H1 (cell line): ENCODE results near the gene MSI2. TPM values are rescaled to one million over a fixed set of nuclear protein-coding genes. Genes with fewer than 3 reads are reported as not detected.

Source experiments
- CTCF ChIA-PET: fragments of 300-600 bp; sonication (Branson Sonifier 250); formaldehyde crosslinking; loops from one replicate; lab custom pipeline; 2021; ENCODE audit not compliant: partially characterized antibody; lab: Charles Lee
- POLR2A ChIA-PET: fragments of 300-600 bp; sonication (Branson Sonifier 250); formaldehyde crosslinking; loops from one replicate; lab custom pipeline; 2021; ENCODE audit warnings: inconsistent platforms; ENCODE audit not compliant: partially characterized antibody; lab: Charles Lee
- DNase-seq, 2 experiments: peaks; one replicate each; pipeline versions ENCODE4 v3.0.0 to v3.0.0-alpha.2; 2010 to 2022; ENCODE audit warnings: low spot score in 2 of 2, low read depth in 1 of 2, mixed read lengths in 1 of 2
- FAIRE-seq: peaks from 2 replicates; lab custom pipeline; 2011; peaks lifted over from hg19 to GRCh38; lab: Jason Lieb, UNC
- H2AFZ ChIP-seq: 2 replicates; pipeline ENCODE4 v1.8.1; 2012; ENCODE audit warnings: low read length, inconsistent platforms
- H2AK5ac ChIP-seq: 2 replicates; pipeline ENCODE4 v1.6.1; 2013; ENCODE audit warnings: low read depth, low read length
- H2BK120ac ChIP-seq: replicated peaks from 2 replicates; pipeline ENCODE3; 2013; ENCODE audit warnings: low read depth, low read length, inconsistent platforms
- H2BK12ac ChIP-seq: 2 replicates; pipeline ENCODE4 v1.6.1; 2013; ENCODE audit warnings: low read depth, low read length
- H2BK15ac ChIP-seq: 2 replicates; pipeline ENCODE4 v1.6.1; 2013; ENCODE audit warnings: low read length
- H2BK20ac ChIP-seq: 2 replicates; pipeline ENCODE4 v1.6.1; 2013; ENCODE audit warnings: low read length
- H2BK5ac ChIP-seq: 2 replicates; pipeline ENCODE4 v1.6.1; 2013; ENCODE audit warnings: low read depth, low read length
- H3K14ac ChIP-seq: 2 replicates; pipeline ENCODE4 v1.6.1; 2013; ENCODE audit warnings: inconsistent platforms; ENCODE audit not compliant: insufficient read length
- H3K18ac ChIP-seq: 2 replicates; pipeline ENCODE4 v1.6.1; 2013; ENCODE audit warnings: low read length; ENCODE audit errors: extremely low read depth
- H3K23ac ChIP-seq: 2 replicates; pipeline ENCODE4 v1.6.1; 2013; ENCODE audit warnings: inconsistent platforms; ENCODE audit not compliant: insufficient read length
- H3K23me2 ChIP-seq: 2 replicates; pipeline ENCODE4 v1.6.1; 2013; ENCODE audit warnings: low read depth, low read length
- H3K27ac ChIP-seq: 2 replicates; pipeline ENCODE4 v1.6.1; 2011; ENCODE audit warnings: low read depth, low read length, inconsistent platforms
- H3K27me3 ChIP-seq, 4 experiments: replicated peaks in 1 of 4; 1 replicate in 1 of 4; 2 replicates in 3 of 4; pipeline versions ENCODE4 v1.6.1 to v1.8.1; 2011 to 2013; ENCODE audit warnings: low read length in 3 of 4, mild to moderate bottlenecking in 3 of 4, inconsistent platforms in 2 of 4, mixed read lengths in 2 of 4, moderate library complexity in 1 of 4; ENCODE audit not compliant: control insufficient read depth in 3 of 4, insufficient read depth in 3 of 4; ENCODE audit errors: extremely low read depth in 1 of 4
- H3K36me3 ChIP-seq, 4 experiments: 2 replicates each; pipeline versions ENCODE4 v1.6.1 to v1.8.1; 2011 to 2013; ENCODE audit warnings: mild to moderate bottlenecking in 4 of 4, low read length in 3 of 4, moderate library complexity in 2 of 4, control low read depth in 1 of 4, inconsistent platforms in 1 of 4; ENCODE audit not compliant: insufficient read depth in 4 of 4, control insufficient read depth in 2 of 4
- H3K4ac ChIP-seq: replicated peaks from 2 replicates; pipeline ENCODE3; 2013; ENCODE audit warnings: low read length, low read depth, mixed read lengths, inconsistent platforms; ENCODE audit not compliant: insufficient read length
- H3K4me1 ChIP-seq, 4 experiments: replicated peaks in 1 of 4; 1 replicate in 1 of 4; 2 replicates in 3 of 4; pipeline versions ENCODE4 v1.6.1 to v1.8.1; 2011 to 2013; ENCODE audit warnings: low read length in 3 of 4, inconsistent platforms in 2 of 4, mixed read lengths in 1 of 4; ENCODE audit not compliant: insufficient read depth in 4 of 4, control insufficient read depth in 3 of 4
- H3K4me2 ChIP-seq, 2 experiments: 2 replicates each; pipeline versions ENCODE4 v1.6.1 to v1.8.1; 2011 to 2013; ENCODE audit warnings: low read depth in 2 of 2, low read length in 2 of 2, control low read depth in 1 of 2, inconsistent platforms in 1 of 2, mild to moderate bottlenecking in 1 of 2; ENCODE audit not compliant: insufficient read depth in 1 of 2
- H3K4me3 ChIP-seq, 4 experiments: fragments of 200-600, 300-600 bp in 1 of 4; sonication (generic), shearing (Covaris generic), sonication (Bioruptor Twin) in 1 of 4; 2 replicates each; pipeline versions ENCODE4 v1.5.1 to v1.8.1; 2011 to 2016; ENCODE audit warnings: low read length in 4 of 4, low read depth in 3 of 4, control low read depth in 2 of 4, inconsistent platforms in 2 of 4, mild to moderate bottlenecking in 2 of 4, mixed read lengths in 1 of 4, moderate library complexity in 1 of 4; ENCODE audit not compliant: insufficient read depth in 2 of 4; ENCODE audit errors: extremely low read depth in 1 of 4
- H3K56ac ChIP-seq: replicated peaks from 2 replicates; pipeline ENCODE3; 2013; ENCODE audit warnings: low read depth, mild to moderate bottlenecking, mixed read lengths, low read length, inconsistent platforms; ENCODE audit not compliant: insufficient read length
- H3K79me1 ChIP-seq: 2 replicates; pipeline ENCODE4 v1.6.1; 2013; ENCODE audit warnings: low read depth, low read length, control low read depth
- H3K79me2 ChIP-seq, 2 experiments: 2 replicates each; pipeline versions ENCODE4 v1.6.1 to v1.8.1; 2012 to 2013; ENCODE audit warnings: low read length in 2 of 2, mild to moderate bottlenecking in 2 of 2, inconsistent platforms in 1 of 2; ENCODE audit not compliant: insufficient read depth in 2 of 2, control insufficient read depth in 1 of 2
- H3K9ac ChIP-seq, 4 experiments: replicated peaks in 1 of 4; 1 replicate in 1 of 4; 2 replicates in 3 of 4; pipeline versions ENCODE4 v1.6.1 to v1.8.1; 2011 to 2013; ENCODE audit warnings: low read depth in 3 of 4, low read length in 3 of 4, control low read depth in 2 of 4, mild to moderate bottlenecking in 2 of 4, moderate library complexity in 2 of 4, inconsistent platforms in 1 of 4; ENCODE audit errors: extremely low read depth in 1 of 4
- H3K9me3 ChIP-seq, 2 experiments: 2 replicates each; pipeline versions ENCODE4 v1.6.1 to v1.8.1; 2012 to 2013; ENCODE audit warnings: mild to moderate bottlenecking in 2 of 2, moderate library complexity in 2 of 2, control low read depth in 1 of 2, inconsistent platforms in 1 of 2, low read depth in 1 of 2, low read length in 1 of 2, mixed read lengths in 1 of 2; ENCODE audit not compliant: insufficient read depth in 2 of 2
- H4K20me1 ChIP-seq, 2 experiments: replicated peaks in 1 of 2; 2 replicates each; pipeline versions ENCODE3 to v1.8.1; 2011 to 2013; ENCODE audit warnings: inconsistent platforms in 2 of 2, low read length in 2 of 2, mild to moderate bottlenecking in 1 of 2; ENCODE audit not compliant: insufficient read depth in 2 of 2, control insufficient read depth in 1 of 2
- H4K5ac ChIP-seq: 2 replicates; pipeline ENCODE4 v1.6.1; 2013; ENCODE audit warnings: low read length, low read depth, mixed read lengths, inconsistent platforms; ENCODE audit not compliant: insufficient read length
- H4K8ac ChIP-seq: 2 replicates; pipeline ENCODE4 v1.8.0; 2013; ENCODE audit warnings: mild to moderate bottlenecking, moderate library complexity, low read length, inconsistent platforms; ENCODE audit not compliant: insufficient read depth; ENCODE audit errors: extremely low read depth
- H4K91ac ChIP-seq: replicated peaks from 2 replicates; pipeline ENCODE3; 2013; ENCODE audit warnings: low read length, mixed read lengths, inconsistent platforms; ENCODE audit not compliant: insufficient read length
- POLR2AphosphoS5 ChIP-seq: IDR thresholded peaks from 2 replicates; pipeline ENCODE4 v1.6.1; 2011; ENCODE audit warnings: low read depth, low read length
- SIN3A ChIP-seq, 2 experiments: IDR thresholded peaks in 1 of 2; conservative IDR thresholded peaks in 1 of 2; 2 replicates each; pipeline ENCODE4 v1.6.1; 2011 to 2012; ENCODE audit warnings: low read length in 2 of 2, improper control_type of control experiment in 1 of 2, low read depth in 1 of 2, mild to moderate bottlenecking in 1 of 2
- WGBS, 2 experiments: shearing (Covaris generic) in 1 of 2; methylation state at CpG; one replicate each; pipeline versions ENCODE4 v1.1.6 to v1.1.7; 2013 to 2015; ENCODE audit warnings: low lambda C conversion rate in 2 of 2, mixed read lengths in 2 of 2, inconsistent platforms in 1 of 2, low coverage in 1 of 2, missing lambda C conversion rate in 1 of 2; ENCODE audit not compliant: insufficient replicate concordance in 2 of 2, insufficient coverage in 1 of 2, insufficient read length in 1 of 2; ENCODE audit errors: extremely low coverage in 1 of 2, missing lambda C conversion rate in 1 of 2; 5-methylcytosine and 5-hydroxymethylcytosine counted together
- polyA plus RNA-seq, 7 experiments: library from polyadenylated mRNA; depleted of rRNA in 3 of 7; stranded (reverse) in 5 of 7; unstranded in 2 of 7; fragments of >200 nt in 5 of 7; fragments of 200-250 nt in 2 of 7; gene quantifications; 1 replicate in 5 of 7; 2 replicates in 1 of 7; 4 replicates in 1 of 7; pipeline versions ENCODE4 v1.2.1 to v1.2.3, GENCODE V29; 2011 to 2013; ENCODE audit warnings: missing spikeins in 2 of 7, mixed read lengths in 2 of 7
- total RNA-seq: library from RNA; stranded (reverse); fragmentation: NEBNext Ultra II Directional; extraction: Animal tissue kit (Norgen Biotek cat#: 25700); gene quantifications from 2 replicates; pipeline ENCODE4 v1.2.1, GENCODE V29; 2021

MSI2 gene
- total and polyA plus RNA-seq, 2 of the 8 experiments (the other 6 are each of a cell fraction or from before 2014, with no cell fraction given) = 36.7 to 80.6 TPM

DNA sequence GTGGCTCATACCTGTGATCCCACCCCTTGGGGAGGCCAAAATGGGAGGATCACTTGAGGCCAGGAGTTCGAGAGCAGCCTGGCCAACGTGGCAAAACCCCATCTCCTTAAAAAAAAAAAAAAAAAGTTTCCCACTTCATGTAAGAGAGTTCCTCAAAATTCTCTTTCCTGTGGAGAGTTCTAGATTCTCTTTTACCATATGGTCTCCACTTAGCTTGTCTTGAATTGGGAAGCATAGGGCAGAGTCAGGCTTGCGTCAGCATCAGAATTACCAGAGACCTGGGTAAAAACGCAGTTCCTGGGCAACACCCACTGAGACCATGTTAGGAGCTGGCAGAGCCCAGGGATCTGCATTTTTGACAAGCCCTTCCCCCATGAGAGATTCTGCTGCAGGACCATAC, 330.4 kb downstream of the MSI2 start:
- Histone ChIP-seq H2AK5ac (no peak overlapping the region), H3K56ac (no peak overlapping the region), H2BK15ac (no peak overlapping the region), H4K8ac (no peak overlapping the region), H3K9ac (no peak overlapping the region), H3K4me2 (no peak overlapping the region), H3K27ac (no peak overlapping the region), H2AFZ (no peak overlapping the region), H3K79me1 (no peaks in the 10 kb centered on the region), H4K20me1 (peaks cover 0 to 3% of the 10 kb centered on the region in 2 experiments), H3K27me3 (no peaks in the 10 kb centered on the region), H3K14ac (no peak overlapping the region), H3K4me1 (peaks cover 0 to 8% (median 2%) of the 10 kb centered on the region in 4 experiments; a peak in 3 of 7 replicates), H4K91ac (no peak overlapping the region), H4K5ac (no peak overlapping the region), H3K23me2 (no peaks in the 10 kb centered on the region), H2BK12ac (no peak overlapping the region), H3K9me3 (no peaks in the 10 kb centered on the region), H3K18ac (no peak overlapping the region), H3K4ac (no peak overlapping the region), H3K23ac (no peak overlapping the region), H2BK20ac (no peak overlapping the region), H2BK120ac (no peak overlapping the region), H3K79me2 (0 out of 4 replicates have a peak, but pooled peaks cover 0 to 2% of the 10 kb centered on the region in 2 experiments), H2BK5ac (no peak overlapping the region), H3K4me3 (no peak overlapping the region), H3K36me3 (no peaks in the 10 kb centered on the region)
- WGBS, 2 experiments = 90% methylated on average over 4 of the region's 4 CpGs; no CpG with 5 or more reads in 1 of the 2 experiments
- ChIA-PET CTCF (interaction anchor here (0.6 to 2.2 kb wide), 9 partner anchors 9 to 297 kb away, joined by 3 to 12 read pairs (median 4); no protein-coding TSS in a partner anchor), POLR2A (no interaction called here)
- DNase-seq (no peak), FAIRE-seq (no peak)
- TF ChIP-seq POLR2AphosphoS5 (no peak), SIN3A (conservative IDR thresholded peaks at IDR 0.05 in 1 of 2, IDR thresholded peaks at IDR 0.05 in 1 of 2; ENCODE audit: low read depth in 1 of 2, low read length in 2 of 2) (no peak)
